Measurements from ENCODE around the gene GSG1L. TPM values are rescaled to one million over a fixed set of nuclear protein-coding genes. Genes with fewer than 3 reads are reported as not detected.

The GSG1L gene
- total and polyA plus RNA-seq, 2 of the 13 experiments (the other 11 are each of a cell fraction or from before 2014, with no cell fraction given): not detected

GRCh38 chr16:27978876-27979275 is 84.6 kb downstream of the GSG1L start:
- 6% methylated on average over 4 of the region's 4 CpGs for WGBS (ENCODE audit: low lambda C conversion rate)
- no peaks in the 10 kb centered on the region for H3K9me3 ChIP-seq (ENCODE audit: low read length)
- ATAC-seq: no peak
- no peaks in the 10 kb centered on the region for H4K20me1 ChIP-seq (ENCODE audit: insufficient read depth, low read length)
- ChIA-PET POLR2A (no interaction called here), CTCF (ENCODE audit: low intra/inter-chr PET ratio, low total read pairs) (no interaction called here)
- no peak overlapping the region for H3K27ac ChIP-seq (ENCODE audit: extremely low read length, insufficient read depth, low read length)
- H3K4me2 ChIP-seq (ENCODE audit: low read depth, low read length): no peak overlapping the region
- H3K4me3 ChIP-seq (replicated peaks in 1 of 3; ENCODE audit: insufficient read depth in 1 of 3, low read depth in 2 of 3, low read length in 3 of 3): no peak overlapping the region
- no TSS peak for BruUV-seq (replicated peaks)
- H2AFZ ChIP-seq (ENCODE audit: low read length): no peak overlapping the region
- no peaks in the 10 kb centered on the region for H3K36me3 ChIP-seq (replicated peaks in 1 of 2; ENCODE audit: control insufficient read depth in 1 of 2, insufficient read depth in 2 of 2, low read length in 2 of 2)
- intact Hi-C loops (cut with micrococcal nuclease; ENCODE audit: unreplicated experiment): no loop called here
- DNase-seq (ENCODE audit: low spot score): no peak
- TF ChIP-seq ATF6 (CRISPR knock-in tag; conservative IDR thresholded peaks at IDR 0.05): no peak
- TF ChIP-seq ZBTB49 (CRISPR knock-in tag; IDR thresholded peaks at IDR 0.05; ENCODE audit: borderline replicate concordance): no peak
- no peak for TF ChIP-seq ZNF580 (CRISPR knock-in tag; IDR thresholded peaks at IDR 0.05; ENCODE audit: borderline replicate concordance, low read depth)
- no peak for TF ChIP-seq ZSCAN22 (CRISPR knock-in tag; IDR thresholded peaks at IDR 0.05)
- no peak for TF ChIP-seq ETV6 (CRISPR knock-in tag; conservative IDR thresholded peaks at IDR 0.05)
- TF ChIP-seq CREB1 (IDR thresholded peaks at IDR 0.05): no peak
- no peak for TF ChIP-seq CREB1 (CRISPR knock-in tag; IDR thresholded peaks at IDR 0.05)
- no peak for TF ChIP-seq ZNF260 (CRISPR knock-in tag; IDR thresholded peaks at IDR 0.05; ENCODE audit: borderline replicate concordance, low read depth)
- TF ChIP-seq BORCS8-MEF2B (CRISPR knock-in tag; IDR thresholded peaks at IDR 0.05): no peak
- no peak for TF ChIP-seq ZNF747 (CRISPR knock-in tag; IDR thresholded peaks at IDR 0.05; ENCODE audit: borderline replicate concordance)
- TF ChIP-seq KLF15 (CRISPR knock-in tag; IDR thresholded peaks at IDR 0.05; ENCODE audit: borderline replicate concordance): no peak
- TF ChIP-seq ZNF839 (CRISPR knock-in tag; IDR thresholded peaks at IDR 0.05; ENCODE audit: borderline replicate concordance): no peak
- TF ChIP-seq FOXK1 (CRISPR knock-in tag; IDR thresholded peaks at IDR 0.05; ENCODE audit: borderline replicate concordance, low read depth): no peak
- no peak for TF ChIP-seq ZNF337 (CRISPR knock-in tag; IDR thresholded peaks at IDR 0.05; ENCODE audit: borderline replicate concordance, low read depth)
- no peak for TF ChIP-seq MAZ (IDR thresholded peaks at IDR 0.05; ENCODE audit: borderline replicate concordance, low read depth, low read length)
- no peak for TF ChIP-seq MAZ (CRISPR knock-in tag; IDR thresholded peaks at IDR 0.05; ENCODE audit: low read depth)
- no peak for TF ChIP-seq NFIB (CRISPR knock-in tag; IDR thresholded peaks at IDR 0.05; ENCODE audit: borderline replicate concordance)
- no peaks in the 10 kb centered on the region for H3K4me1 ChIP-seq (ENCODE audit: insufficient read depth, low read length)
- H3K9ac ChIP-seq (ENCODE audit: insufficient read depth, low read depth, low read length): no peak overlapping the region
- FAIRE-seq: no peak
- peaks cover 0 to 18% of the 10 kb centered on the region in 2 experiments; a peak in 2 of 5 replicates for H3K27me3 ChIP-seq (ENCODE audit: control insufficient read depth in 1 of 2, insufficient read depth in 2 of 2, low read length in 2 of 2)
- in situ Hi-C loops (cut with HindIII; ENCODE audit: extremely low pct_ligation_motif_present, low pct_unique_long_range_greater_than_20kb): loop anchor here (10.0 kb wide), 1 partner anchor 236 kb away; the partner anchor contains the start of gene XPO6
- H3K79me2 ChIP-seq (ENCODE audit: insufficient read depth, low read length): no peaks in the 10 kb centered on the region

Measured in HepG2 (cell line).